Ovary (tissue), 9 donors: ENCODE results near the gene RIPOR1. TPM values are rescaled to one million over a fixed set of nuclear protein-coding genes. Genes with fewer than 3 reads are reported as not detected.
A peak's percentile ranks its signal among the peaks of the same experiment; 100 is the strongest.

Experiments
- DNase-seq, 5 donors: peaks; one replicate each; pipeline ENCODE4 v3.0.0-alpha.2; 2019 to 2020
- H3K27ac ChIP-seq, 2 donors: fragments of 200-600 bp; one replicate each; pipeline versions ENCODE4 v1.5.1 to v1.8.0; 2019 to 2022
- H3K27me3 ChIP-seq: fragments of 200-600 bp; one replicate; pipeline ENCODE4 v1.8.0; 2022
- H3K36me3 ChIP-seq: fragments of 200-600 bp; sonication (generic); one replicate; pipeline ENCODE4 v1.5.1; 2019
- H3K4me1 ChIP-seq: one replicate; pipeline ENCODE4 v1.8.1; 2013; ENCODE audit warnings: mild to moderate bottlenecking, moderate library complexity; ENCODE audit not compliant: insufficient read depth
- H3K4me3 ChIP-seq: fragments of 200-600 bp; sonication (generic); one replicate; pipeline ENCODE4 v1.5.1; 2017
- H3K9me3 ChIP-seq, 2 donors: fragments of 200-600 bp in 1 of 2; sonication (generic) in 1 of 2; one replicate each; pipeline versions ENCODE4 v1.5.1 to v1.8.1; 2013 to 2019; ENCODE audit warnings: mild to moderate bottlenecking in 1 of 2, moderate library complexity in 1 of 2
- EP300 ChIP-seq: sonication (generic); formaldehyde crosslinking; IDR thresholded peaks from one replicate; pipeline ENCODE4 v1.6.1; 2017; ENCODE audit warnings: antibody characterized with exemption
- POLR2A ChIP-seq: fragments of 450-650 bp; IDR thresholded peaks from one replicate; pipeline ENCODE4 v1.6.1; 2017; ENCODE audit warnings: antibody characterized with exemption, mild to moderate bottlenecking, moderate library complexity
- WGBS, 3 donors: extraction: QIAGEN DNeasy Blood & Tissue Kit in 1 of 3; methylation state at CpG; one replicate each; pipeline versions ENCODE4 v1.1.5 to v1.1.7; 2013 to 2017; 5-methylcytosine and 5-hydroxymethylcytosine counted together
- intact Hi-C, 4 donors: fragments of 100-400 bp; cut with DNase I; formaldehyde crosslinking; loops; one replicate each; pipeline versions ENCODE4 v1.11.0 to v1.15.1; 2022 to 2023
- polyA plus RNA-seq, 2 donors: library from polyadenylated mRNA; stranded (reverse); fragments of 200-250 nt in 1 of 2; fragments of 350-450 nt in 1 of 2; fragmentation: Illumina TruSeq in 1 of 2; extraction: RNeasy Lipid Tissue Mini Kit (QIAGEN cat#74804) in 1 of 2; gene quantifications; one replicate each; pipeline ENCODE4 v1.2.3, GENCODE V29; 2013 to 2014
- total RNA-seq, 7 donors: library from RNA; depleted of rRNA in 2 of 7; stranded (reverse); fragments of >200 nt in 2 of 7; fragmentation: NEBNext Ultra II Directional in 3 of 7; extraction: Animal tissue kit (Norgen Biotek cat#: 25700) in 3 of 7; gene quantifications; one replicate each; pipeline versions ENCODE4 v1.1.0 to v1.2.4, GENCODE V29; 2016 to 2023
- TF ChIP-seq, protein P1 (sequence below), 3 donors: fragments of 450-650 bp in 2 of 3; fragments of 200-600 bp in 1 of 3; IDR thresholded peaks; one replicate each; pipeline versions ENCODE4 v1.5.1 to v1.8.0; 2016 to 2022; ENCODE audit warnings: antibody characterized with exemption in 3 of 3, mild to moderate bottlenecking in 1 of 3
- donor health status: DM: no; HTN: no; CAD: no; lungs with moderate emphysema.
- donor health status: DM: no; HTN: no; CAD: no.
- donor health status: Bipolar disorder and iron deficiency.
- donor health status: DM: yes; HTN: yes; CAD: no.
- donor health status: DM: no; HTN: no; CAD: no.
- donor health status: DM: yes; HTN: yes; CAD: no.

Gene RIPOR1
- total and polyA plus RNA-seq, 9 donors = 22.3 to 96.3 (median 70.4) TPM

DNA sequence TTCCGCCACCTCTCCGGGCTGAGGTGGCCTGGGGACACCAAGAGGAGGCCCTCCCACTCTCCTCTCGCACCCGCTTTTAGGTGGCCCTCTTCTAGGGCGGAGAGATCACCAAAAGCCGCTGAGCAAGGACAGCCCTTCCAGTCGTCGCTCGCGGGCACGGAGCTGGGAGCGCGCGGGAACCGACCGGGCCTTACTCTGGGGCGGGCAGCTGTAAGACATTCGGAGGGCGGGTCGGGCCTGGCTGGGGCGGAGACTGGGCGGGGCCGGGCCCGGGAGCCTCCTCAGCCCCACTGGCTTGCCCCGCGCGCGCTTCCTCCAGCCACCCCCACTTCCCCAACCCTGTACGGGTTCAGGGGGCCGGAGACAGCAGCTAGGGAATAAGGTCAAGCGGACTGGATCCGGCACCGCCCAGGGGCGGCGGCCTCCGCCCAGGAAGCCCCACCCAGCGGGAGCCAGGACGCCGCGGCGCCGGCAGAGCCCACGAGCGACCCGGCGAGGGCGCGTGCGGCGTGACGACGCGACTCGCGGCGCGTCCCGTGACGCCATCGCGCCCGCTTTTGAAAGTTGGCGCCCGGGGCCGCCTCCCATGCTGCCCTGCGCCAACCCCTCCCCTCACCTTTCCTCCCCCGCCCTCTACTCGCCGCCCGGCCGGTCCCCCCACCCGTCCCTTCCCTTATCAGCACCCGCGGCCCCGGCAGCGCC, 33.3 kb downstream of the RIPOR1 start:
- peaks cover 4% of the 10 kb centered on the region for H3K4me1 ChIP-seq
- H3K9me3 ChIP-seq = no peaks in the 10 kb centered on the region
- no peaks in the 10 kb centered on the region for H3K36me3 ChIP-seq
- intact Hi-C loops = loop anchor here in 3 of 4 donors (2.0 to 5.0 kb wide), 5 partner anchors 33 to 105 kb away; partner anchors contain the start of genes AGRP (in 1 of the 3), ATP6V0D1 (in 1 of the 3), C16orf86 (in 1 of the 3) and CARMIL2 (in 1 of the 3)
- peak overlapping the region; percentile 98 for H3K27ac ChIP-seq
- H3K27me3 ChIP-seq = no peaks in the 10 kb centered on the region
- H3K4me3 ChIP-seq = peak overlapping the region; percentile 89
- peak; percentile 94 to 96 (median 95) for DNase-seq
- WGBS, 3 donors = 0 to 1% (median 0%) methylated on average over 31 to 76 of the region's 76 CpGs
- TF ChIP-seq, protein P1, sequence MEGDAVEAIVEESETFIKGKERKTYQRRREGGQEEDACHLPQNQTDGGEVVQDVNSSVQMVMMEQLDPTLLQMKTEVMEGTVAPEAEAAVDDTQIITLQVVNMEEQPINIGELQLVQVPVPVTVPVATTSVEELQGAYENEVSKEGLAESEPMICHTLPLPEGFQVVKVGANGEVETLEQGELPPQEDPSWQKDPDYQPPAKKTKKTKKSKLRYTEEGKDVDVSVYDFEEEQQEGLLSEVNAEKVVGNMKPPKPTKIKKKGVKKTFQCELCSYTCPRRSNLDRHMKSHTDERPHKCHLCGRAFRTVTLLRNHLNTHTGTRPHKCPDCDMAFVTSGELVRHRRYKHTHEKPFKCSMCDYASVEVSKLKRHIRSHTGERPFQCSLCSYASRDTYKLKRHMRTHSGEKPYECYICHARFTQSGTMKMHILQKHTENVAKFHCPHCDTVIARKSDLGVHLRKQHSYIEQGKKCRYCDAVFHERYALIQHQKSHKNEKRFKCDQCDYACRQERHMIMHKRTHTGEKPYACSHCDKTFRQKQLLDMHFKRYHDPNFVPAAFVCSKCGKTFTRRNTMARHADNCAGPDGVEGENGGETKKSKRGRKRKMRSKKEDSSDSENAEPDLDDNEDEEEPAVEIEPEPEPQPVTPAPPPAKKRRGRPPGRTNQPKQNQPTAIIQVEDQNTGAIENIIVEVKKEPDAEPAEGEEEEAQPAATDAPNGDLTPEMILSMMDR (IDR thresholded peaks at IDR 0.05) = no peak
- TF ChIP-seq EP300 (no peak), POLR2A (no peak)

DNA sequence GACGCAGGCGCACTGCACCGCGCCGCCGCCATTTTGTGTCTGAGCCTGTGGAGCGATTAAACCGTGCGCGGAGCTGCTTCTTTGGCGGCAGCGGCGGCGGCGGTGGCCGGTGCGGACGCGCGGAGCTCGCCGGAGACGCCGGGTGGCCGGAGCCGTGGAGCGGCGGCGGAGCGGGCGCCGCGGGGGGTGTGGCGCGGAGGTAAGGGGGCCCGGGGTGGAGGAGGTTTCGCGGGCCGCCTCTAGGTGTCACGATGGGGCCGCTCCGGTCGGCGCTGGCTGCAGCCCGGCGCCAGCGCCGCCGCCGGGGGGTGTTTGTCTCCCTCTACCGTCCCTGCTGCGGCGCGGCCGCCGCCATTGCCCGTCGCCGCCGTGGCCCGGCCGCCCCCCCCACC, 33.9 kb downstream of the RIPOR1 start, which contains the start of gene CTCF:
Gene CTCF, plus strand, starts transcription at position 1 of the 392 bp plus-strand sequence. CDS start 48,307 bp downstream, outside the sequence.
- peak in 4 of 5 donors; percentile 83 to 90 (median 85) for DNase-seq
- no peaks in the 10 kb centered on the region for H3K9me3 ChIP-seq
- no peaks in the 10 kb centered on the region for H3K27me3 ChIP-seq
- no peak for TF ChIP-seq POLR2A
- no peak for TF ChIP-seq EP300
- TF ChIP-seq, protein P1 (IDR thresholded peaks at IDR 0.05) = peak in 2 of 3 donors; percentile 94 to 96
- no peaks in the 10 kb centered on the region for H3K36me3 ChIP-seq
- intact Hi-C loops = loop anchor here in 3 of 4 donors (2.0 to 5.0 kb wide), 5 partner anchors 34 to 105 kb away; partner anchors contain the start of genes AGRP (in 1 of the 3), ATP6V0D1 (in 1 of the 3), C16orf86 (in 1 of the 3) and CARMIL2 (in 1 of the 3)
- H3K4me1 ChIP-seq = peaks cover 4% of the 10 kb centered on the region
- WGBS, 3 donors = 0 to 1% (median 1%) methylated on average over 16 to 60 of the region's 62 CpGs
- H3K4me3 ChIP-seq = peak within 1 kb of the TSS; percentile 89
- peak within 1 kb of the TSS; percentile 98 for H3K27ac ChIP-seq

DNA sequence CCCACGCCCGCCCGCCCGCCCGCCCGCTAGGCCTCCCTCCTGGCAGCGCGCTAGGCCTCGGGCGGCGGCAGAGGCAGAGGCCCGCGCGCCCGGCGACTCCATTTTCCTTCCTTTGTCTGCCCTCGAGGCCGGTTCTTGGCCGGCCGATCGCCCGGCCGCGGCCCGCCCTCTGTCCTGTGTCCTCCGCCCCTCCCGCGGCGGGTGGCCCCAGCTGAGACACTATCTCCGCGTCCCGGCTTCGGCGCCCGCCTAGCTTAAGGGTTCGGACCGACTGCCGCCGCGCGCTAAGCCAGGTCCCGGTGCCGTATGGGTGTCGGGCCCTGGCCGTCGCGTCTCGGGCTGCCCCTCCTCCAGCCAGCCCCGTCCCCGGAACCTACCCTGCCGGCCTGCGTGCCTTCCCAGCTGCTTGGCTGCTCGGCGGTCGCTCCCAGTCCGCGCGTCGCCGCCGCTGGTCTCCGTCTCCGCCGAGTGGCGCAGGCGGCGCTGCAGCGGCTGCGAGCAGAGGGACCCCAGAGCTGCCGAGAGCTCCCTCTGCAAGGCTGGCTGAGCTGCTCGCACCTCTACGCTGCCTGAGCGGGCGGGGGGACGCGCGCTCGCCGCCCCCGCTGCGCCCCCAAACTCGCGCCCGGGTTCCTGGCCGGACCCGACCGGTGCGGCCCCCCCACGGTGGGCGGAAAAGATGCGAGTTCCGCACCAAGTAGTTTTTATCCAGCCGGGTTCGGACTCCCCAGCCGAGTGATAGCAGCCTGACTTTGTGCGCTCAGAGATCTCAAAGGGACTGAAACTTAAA, 34.5 kb downstream of the RIPOR1 start:
- WGBS, 3 donors = 0 to 1% (median 1%) methylated on average over 52 to 92 of the region's 96 CpGs
- H3K36me3 ChIP-seq = no peaks in the 10 kb centered on the region
- H3K9me3 ChIP-seq = no peaks in the 10 kb centered on the region
- peak overlapping the region; percentile 89 for H3K4me3 ChIP-seq
- H3K27me3 ChIP-seq = no peaks in the 10 kb centered on the region
- H3K27ac ChIP-seq = peak overlapping the region; percentile 98
- peaks cover 4% of the 10 kb centered on the region for H3K4me1 ChIP-seq
- intact Hi-C loops = loop anchor here in 3 of 4 donors (2.0 to 5.0 kb wide), 5 partner anchors 34 to 104 kb away; partner anchors contain the start of genes AGRP (in 1 of the 3), ATP6V0D1 (in 1 of the 3), C16orf86 (in 1 of the 3) and CARMIL2 (in 1 of the 3)
- TF ChIP-seq, protein P1 (IDR thresholded peaks at IDR 0.05) = peak in 1 of 3 donors; percentile 42
- TF ChIP-seq POLR2A = peak; percentile 16
- TF ChIP-seq EP300 = no peak
- DNase-seq = peak; percentile 57 to 78 (median 66)
